Panc1 (cell line): ENCODE data around the gene OTUD1.

Source experiments
- CTCF ChIP-seq: fragments of 450-650 bp; IDR thresholded peaks from 2 replicates; pipeline ENCODE4 v1.5.1; 2017; ENCODE audit warnings: mild to moderate bottlenecking
- POLR2AphosphoS5 ChIP-seq: IDR thresholded peaks from 2 replicates; pipeline ENCODE4 v1.6.1; 2012; ENCODE audit warnings: mild to moderate bottlenecking, low read depth, low read length, moderate library complexity
- REST ChIP-seq, 2 experiments: IDR thresholded peaks; 2 replicates each; pipeline ENCODE4 v1.6.1; 2011 to 2012; ENCODE audit warnings: low read depth in 2 of 2, control low read depth in 1 of 2, low read length in 1 of 2, mild to moderate bottlenecking in 1 of 2, moderate library complexity in 1 of 2; ENCODE audit not compliant: insufficient read depth in 1 of 2
- SIN3A ChIP-seq: IDR thresholded peaks from 2 replicates; pipeline ENCODE4 v1.6.1; 2012; ENCODE audit warnings: low read depth, mild to moderate bottlenecking, low read length, moderate library complexity, borderline replicate concordance; ENCODE audit not compliant: insufficient read depth
- TCF7L2 ChIP-seq: IDR thresholded peaks from 2 replicates; pipeline ENCODE4 v1.6.1; 2011; ENCODE audit warnings: mild to moderate bottlenecking, low read depth, low read length, inconsistent platforms

GRCh38 chr10:23391821-23392220 lies 47.1 kb upstream of the OTUD1 start:
- TF ChIP-seq CTCF: no peak
- no peak for TF ChIP-seq POLR2AphosphoS5
- no peak for TF ChIP-seq REST (IDR thresholded peaks at IDR 0.05; ENCODE audit: insufficient read depth in 1 of 2, low read depth in 2 of 2, low read length in 1 of 2)
- TF ChIP-seq SIN3A: no peak
- no peak for TF ChIP-seq TCF7L2
